CD4-positive, alpha-beta T cell treated with Interleukin-17A for 1 hour (primary cell): ENCODE measurements around the gene PSMD11.
A peak's percentile ranks its signal among the peaks of the same experiment; 100 is the strongest.

ENCODE experiments used
- DNase-seq: peaks from one replicate; pipeline ENCODE4 v3.0.0-alpha.2; 2020

The PSMD11 gene

GRCh38 chr17:32491371-32492263, 47.3 kb downstream of the PSMD11 start:
- no peak for DNase-seq

GRCh38 chr17:32492264-32492589, 47.9 kb downstream of the PSMD11 start:
- DNase-seq = no peak

- no peak for DNase-seq
These were observed 48.5 kb downstream of the PSMD11 start for GRCh38 chr17:32492648-32493289.

GRCh38 chr17:32493571-32493970, 49.3 kb downstream of the PSMD11 start:
- DNase-seq = no peak

GRCh38 chr17:32493976-32494513, 49.7 kb downstream of the PSMD11 start:
- no peak for DNase-seq

GRCh38 chr17:32494621-32495358, 50.5 kb downstream of the PSMD11 start:
- DNase-seq = no peak

- DNase-seq = no peak
These were observed 51.3 kb downstream of the PSMD11 start for GRCh38 chr17:32495359-32496231.

- no peak for DNase-seq
These were observed 52.2 kb downstream of the PSMD11 start for GRCh38 chr17:32496395-32497073.

- no peak for DNase-seq
These were observed 53.3 kb downstream of the PSMD11 start for GRCh38 chr17:32497431-32498205.

GRCh38 chr17:32498391-32498790, 54.1 kb downstream of the PSMD11 start:
- no peak for DNase-seq

- no peak for DNase-seq
These were observed 57.7 kb downstream of the PSMD11 start for GRCh38 chr17:32502013-32502412.

- no peak for DNase-seq
These were observed 58.4 kb downstream of the PSMD11 start for GRCh38 chr17:32502710-32503109.

- DNase-seq = peak; percentile 71
These were observed 59.2 kb downstream of the PSMD11 start for GRCh38 chr17:32503251-32504165.

GRCh38 chr17:32504166-32504990, 60.1 kb downstream of the PSMD11 start:
- DNase-seq = no peak

- no peak for DNase-seq
These were observed 64.6 kb downstream of the PSMD11 start for GRCh38 chr17:32508926-32509325.

GRCh38 chr17:32510466-32510865, 66.2 kb downstream of the PSMD11 start:
- DNase-seq = no peak

GRCh38 chr17:32512328-32512727, 68.0 kb downstream of the PSMD11 start:
- DNase-seq = no peak

GRCh38 chr17:32513579-32513978, 69.3 kb downstream of the PSMD11 start:
- DNase-seq = no peak

- DNase-seq = no peak
These were observed 70.3 kb downstream of the PSMD11 start for GRCh38 chr17:32514606-32515005.
